Posterior vena cava (tissue), 2 donors: ENCODE measurements around the gene TRPM7. TPM values are rescaled to one million over a fixed set of nuclear protein-coding genes. Genes with fewer than 3 reads are reported as not detected.
"Not testable (repeated sequence)": the region's sequence is repeated elsewhere in the genome, so short reads cannot be mapped to it uniquely, and the experiment has no call there.

Experiments used
- DNase-seq: peaks from one replicate; pipeline ENCODE4 v3.0.0-alpha.2; 2020; ENCODE audit warnings: low spot score
- intact Hi-C, 2 donors: fragments of 100-400 bp; cut with DNase I; formaldehyde crosslinking; loops; one replicate each; pipeline versions ENCODE4 v1.14.1 to v1.14.2; 2022 to 2023
- total RNA-seq, 2 donors: library from RNA; stranded (reverse); fragmentation: NEBNext Ultra II Directional; extraction: Animal tissue kit (Norgen Biotek cat#: 25700); gene quantifications; one replicate each; pipeline ENCODE4 v1.2.1, GENCODE V29; 2021
- donor health status: DM: yes; HTN: yes; CAD: no.
- donor health status: DM: yes; HTN: yes; CAD: no.

The TRPM7 gene
- total RNA-seq, 2 donors from 2014 or later, result 37.1 to 47.8 TPM

DNA sequence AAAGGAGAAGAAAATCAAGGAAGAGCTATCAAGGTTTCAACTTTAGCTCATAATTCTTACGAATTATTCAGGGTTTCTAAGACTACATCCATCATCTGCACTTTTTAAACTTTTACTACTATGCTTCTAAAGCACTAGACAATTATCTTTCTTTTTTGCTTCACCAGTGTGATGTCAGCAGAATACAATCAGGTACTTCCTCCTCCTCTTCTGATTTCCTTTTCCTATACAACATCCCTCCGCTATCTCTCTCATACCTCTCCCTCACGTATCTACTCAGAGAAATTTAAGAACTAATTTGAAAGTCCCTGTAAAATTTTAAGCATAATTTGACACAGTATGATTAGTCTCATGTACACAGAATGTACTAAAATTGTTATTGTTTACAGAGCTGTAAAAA lies 92.8 kb downstream of the TRPM7 start:
- DNase-seq, result no peak

DNA sequence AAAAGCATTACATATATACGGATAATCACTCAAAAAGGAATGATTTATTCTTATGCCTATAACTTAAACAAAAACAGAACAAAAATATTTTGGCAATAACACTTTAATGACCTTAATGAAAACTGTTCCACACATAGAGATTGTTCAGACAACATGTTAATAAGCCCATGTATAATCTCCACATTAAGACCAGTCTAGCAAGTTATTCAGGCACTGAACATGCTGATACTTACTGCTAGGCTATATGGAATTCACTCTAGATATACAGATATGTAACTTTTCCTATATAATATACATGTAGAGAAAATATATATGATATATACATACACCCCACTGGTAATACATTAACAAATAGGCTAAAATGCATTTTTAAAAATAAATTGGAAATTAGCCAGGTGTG lies 96.3 kb downstream of the TRPM7 start:
- DNase-seq, result no peak
- intact Hi-C loops, result no loop called here

More for the DNA sequence above, 92.8 kb downstream of the TRPM7 start:
- intact Hi-C loops, result no loop called here

DNA sequence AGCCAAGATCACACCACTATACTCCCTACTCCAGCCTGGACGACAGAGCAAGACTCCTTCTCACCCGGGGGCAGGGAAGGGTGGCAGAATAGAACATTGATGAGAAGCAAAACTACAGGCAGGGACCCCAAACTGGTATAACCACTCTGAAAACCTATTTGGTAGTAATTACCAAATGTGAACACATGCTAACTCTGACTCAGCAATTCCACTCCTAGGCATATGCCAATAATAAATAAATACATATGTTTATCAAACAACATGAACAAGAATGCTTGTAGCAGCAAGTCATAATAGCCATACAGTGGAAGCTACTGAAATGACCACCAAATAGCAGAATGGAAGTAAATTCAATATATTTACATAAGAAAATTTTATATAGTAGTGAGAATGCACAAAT lies 109.1 kb downstream of the TRPM7 start:
- DNase-seq, result no peak
- intact Hi-C loops, result no loop called here

DNA sequence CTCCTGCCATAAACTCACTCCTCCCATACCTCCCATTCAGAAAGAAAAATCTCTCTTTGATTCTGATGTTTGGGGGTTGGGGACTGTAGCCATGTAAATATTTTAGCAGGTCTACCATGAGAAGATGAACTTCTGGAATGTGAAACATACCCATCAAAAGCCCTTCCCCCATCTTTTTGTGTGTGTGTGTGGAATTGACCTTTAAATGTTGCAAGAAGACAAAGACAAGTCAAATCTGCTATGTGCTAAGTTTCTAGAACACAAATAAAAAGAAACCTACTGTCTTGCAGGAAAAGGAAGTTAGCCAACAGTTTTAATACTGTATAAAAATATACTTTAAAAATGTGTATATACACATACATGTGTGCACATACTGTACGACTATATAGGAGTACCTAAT lies 110.4 kb downstream of the TRPM7 start:
- intact Hi-C loops, result no loop called here
- DNase-seq, result no peak

DNA sequence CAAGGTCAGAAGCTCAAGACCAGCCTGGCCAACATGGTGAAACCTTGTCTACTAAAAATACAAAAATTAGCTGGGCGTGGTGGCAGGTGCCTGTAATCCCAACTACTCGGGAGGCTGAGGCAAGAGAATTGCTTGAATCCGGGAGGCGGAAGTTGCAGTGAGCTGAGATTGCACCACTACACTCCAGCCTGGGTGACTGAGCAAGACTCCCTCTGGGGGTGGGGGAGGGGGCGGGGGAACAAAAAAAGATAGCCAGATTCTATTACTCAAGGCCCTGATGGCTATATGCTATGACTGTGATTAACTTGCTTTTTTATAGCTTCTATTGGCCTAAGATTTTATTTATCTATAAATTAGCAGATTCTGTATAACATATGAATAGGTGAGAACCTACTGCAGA lies 112.8 kb downstream of the TRPM7 start:
- DNase-seq, intact Hi-C loops: not testable (repeated sequence)

DNA sequence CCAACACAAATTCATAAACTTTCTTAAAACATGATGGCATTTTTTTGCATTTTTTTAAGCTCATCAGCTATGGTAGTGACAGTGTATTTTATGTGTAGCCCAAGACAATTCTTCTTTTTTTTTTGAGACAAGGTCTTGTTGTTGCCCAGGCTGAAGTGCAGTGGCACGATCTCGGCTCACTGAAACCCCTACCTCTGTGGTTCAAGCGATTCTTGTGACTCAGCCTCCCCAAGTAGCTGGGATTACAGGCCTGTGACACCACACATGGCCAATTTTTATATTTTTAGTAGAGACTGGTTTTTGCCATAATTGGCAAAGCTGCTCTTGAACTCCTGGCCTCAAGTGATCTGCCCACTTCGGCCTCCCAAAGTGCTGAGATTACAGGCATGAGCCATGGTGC lies 122.8 kb downstream of the TRPM7 start:
- intact Hi-C loops, result no loop called here
- no peak for DNase-seq

DNA sequence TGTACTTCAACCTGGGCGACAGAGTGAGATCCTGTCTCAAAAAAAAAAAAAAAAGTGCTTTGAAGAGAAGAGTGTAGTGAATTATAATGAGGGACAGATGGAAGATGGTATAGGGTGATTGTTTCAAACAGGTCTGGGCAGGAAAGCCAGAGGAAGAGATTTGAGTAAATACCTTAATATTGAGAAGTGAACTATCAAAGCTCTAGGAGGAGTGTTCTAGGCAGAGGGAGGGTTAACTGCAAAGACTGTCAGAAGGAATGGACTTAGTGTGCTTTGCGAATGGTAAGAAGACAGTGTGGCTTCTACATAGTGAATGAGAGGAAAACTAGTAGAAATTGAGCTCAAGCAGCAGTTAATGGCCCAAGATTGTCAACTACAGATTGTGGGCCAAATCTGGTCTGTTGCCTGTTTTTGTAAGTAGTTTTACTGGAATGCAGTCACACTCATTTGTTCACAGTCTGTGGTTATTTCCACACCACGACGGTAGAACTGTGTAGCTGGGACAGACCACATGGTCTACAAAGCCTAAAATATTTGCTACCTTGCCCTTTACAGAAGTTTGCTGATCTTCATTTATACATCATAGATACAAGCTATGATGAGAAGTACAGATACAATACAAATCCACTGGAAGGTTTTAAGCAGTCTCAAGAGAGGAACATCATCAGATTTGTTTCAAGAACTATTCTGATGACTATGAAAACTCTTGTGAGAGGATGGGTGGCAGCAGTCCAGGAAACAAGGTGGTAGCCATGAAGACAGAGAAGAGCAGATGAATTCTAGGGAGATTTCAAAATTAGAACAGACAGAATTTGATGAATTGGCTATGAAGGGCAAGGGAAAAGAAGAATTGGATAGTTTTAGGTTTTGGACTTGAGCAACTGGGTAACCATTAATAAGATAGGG lies 123.6 kb downstream of the TRPM7 start:
- intact Hi-C loops, result no loop called here
- DNase-seq, result no peak

DNA sequence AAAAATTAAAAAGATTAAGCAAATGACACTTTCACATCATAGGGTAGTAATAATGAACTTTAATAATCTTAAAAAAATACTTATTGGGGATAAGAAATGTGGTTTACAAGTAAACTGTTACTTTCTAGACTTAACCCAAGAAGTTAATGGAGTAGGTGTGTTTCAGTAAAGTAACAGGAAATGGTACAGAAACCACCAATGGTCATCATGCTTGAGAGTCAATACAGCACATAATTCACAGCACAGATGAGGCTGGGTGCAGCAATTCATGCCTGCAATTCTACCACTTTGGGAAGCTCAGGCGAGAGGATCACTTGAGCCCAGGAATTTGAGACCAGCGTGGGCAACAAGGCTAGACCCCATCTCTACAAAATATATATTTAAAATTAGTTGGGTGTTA lies 128.6 kb downstream of the TRPM7 start:
- DNase-seq, result no peak
- intact Hi-C loops, result no loop called here

DNA sequence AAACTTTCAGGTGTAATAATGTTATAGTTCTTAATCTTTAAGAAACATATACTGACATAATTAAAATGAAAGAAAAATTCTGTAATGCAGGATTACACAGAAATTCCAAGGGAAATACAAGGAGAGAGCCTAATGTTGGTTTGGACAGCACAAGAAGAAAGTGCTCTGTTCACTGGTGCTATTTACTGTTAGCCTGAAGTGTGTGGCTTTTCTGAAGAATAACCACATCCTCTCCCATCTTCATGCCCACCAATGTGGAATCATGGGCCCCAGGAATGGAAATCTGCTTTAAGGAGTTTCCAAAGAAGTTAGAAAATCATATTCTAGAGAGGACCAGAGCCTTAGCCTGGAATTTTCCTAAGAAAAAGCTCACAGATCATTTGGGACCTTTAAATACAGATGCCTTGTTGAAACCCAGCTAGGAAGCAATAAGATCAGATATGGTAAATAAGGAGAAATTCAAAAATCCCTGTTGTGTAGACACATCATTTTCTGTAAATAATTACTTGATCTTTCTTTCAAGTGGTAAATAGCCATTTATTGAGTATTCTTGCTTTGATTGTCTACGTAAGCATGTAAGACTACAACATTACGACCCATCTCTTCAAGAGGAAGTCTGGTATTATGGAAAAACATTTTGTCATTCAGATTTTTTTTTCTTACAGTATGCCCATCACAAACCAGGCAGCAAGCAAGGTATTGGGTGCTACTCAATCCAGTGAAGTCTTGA lies 129.8 kb downstream of the TRPM7 start:
- intact Hi-C loops, result no loop called here
- no peak for DNase-seq

DNA sequence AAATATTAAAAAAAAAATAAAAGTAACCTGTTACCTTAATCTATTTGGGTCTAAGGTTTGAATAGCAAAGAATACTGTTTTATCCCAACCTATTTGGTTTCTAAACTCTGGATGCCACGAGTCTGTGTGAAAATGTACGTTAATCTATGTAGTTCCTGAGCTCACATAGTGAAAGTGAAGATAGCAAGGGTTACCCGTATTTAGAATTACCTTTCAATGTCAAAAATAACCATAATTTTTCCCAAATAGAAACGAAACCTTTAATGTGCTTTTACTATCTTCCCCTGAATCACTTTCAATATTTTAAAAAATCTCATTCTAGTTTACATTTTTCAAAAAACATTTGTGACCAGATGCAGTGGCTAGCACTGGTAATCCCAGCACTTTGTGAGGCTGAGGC lies 134.4 kb downstream of the TRPM7 start:
- no peak for DNase-seq
- intact Hi-C loops, result no loop called here

DNA sequence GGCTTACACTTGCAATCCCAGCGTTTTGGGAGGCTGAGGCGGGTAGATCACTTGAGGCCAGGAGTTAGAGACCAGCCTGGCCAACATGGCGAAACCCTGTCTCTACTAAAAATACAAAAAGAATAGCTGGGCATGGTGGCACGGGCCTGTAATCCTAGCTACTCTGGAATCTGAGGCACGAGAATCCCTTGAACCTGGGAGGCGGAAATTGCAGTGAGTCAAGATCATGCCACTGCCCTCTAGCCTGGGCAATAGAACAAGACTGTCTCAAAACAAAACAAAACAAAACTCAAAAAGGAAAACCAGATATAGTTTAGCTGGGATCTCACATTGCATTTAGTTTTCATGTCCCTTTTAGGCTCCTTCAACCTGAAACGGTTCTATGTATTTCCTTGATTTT lies 137.3 kb downstream of the TRPM7 start:
- intact Hi-C loops, result no loop called here
- no peak for DNase-seq

DNA sequence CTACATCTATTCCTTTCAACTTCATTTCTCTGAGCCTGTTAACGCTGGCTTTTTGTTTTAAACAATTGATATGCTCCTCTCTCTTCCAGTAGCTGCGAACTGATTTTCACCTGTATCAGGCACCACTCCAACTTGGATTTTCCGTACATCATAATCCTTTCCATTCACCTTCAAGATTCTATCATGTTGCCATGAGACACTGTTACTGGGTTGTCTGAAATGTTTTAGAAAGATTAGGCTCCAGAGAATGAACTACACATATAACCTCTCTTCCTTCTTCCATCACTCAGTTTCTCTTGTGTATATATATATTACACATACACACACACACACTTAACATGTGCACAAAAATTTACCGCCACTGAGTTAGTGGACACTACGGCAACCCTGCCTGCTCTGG lies 140.0 kb downstream of the TRPM7 start, which contains the start of gene USP50:
Gene USP50, minus strand, starts transcription at position 101 of the 400 bp plus-strand sequence. CDS start 141 bp downstream, outside the sequence.
- intact Hi-C loops, result no loop called here
- DNase-seq, result no peak

DNA sequence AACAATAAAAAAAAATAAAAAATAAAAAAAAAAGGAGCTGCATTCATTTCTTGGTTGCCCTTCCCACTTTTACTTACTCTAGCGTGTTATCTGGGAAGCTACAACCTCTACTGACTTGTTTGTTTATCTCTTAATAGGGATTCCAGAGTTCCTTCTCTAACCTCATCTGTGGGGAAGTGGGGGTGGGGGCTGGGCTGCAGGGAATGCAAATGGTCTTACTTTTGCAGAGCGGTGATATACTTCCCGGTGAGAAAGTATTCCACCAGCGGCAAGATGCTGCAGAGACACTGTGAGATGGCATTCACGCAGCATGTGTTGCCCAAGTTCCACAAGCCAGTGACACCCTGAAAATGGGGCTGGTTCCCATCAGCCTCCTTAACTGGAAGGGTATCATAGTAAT lies 142.2 kb downstream of the TRPM7 start:
- no peak for DNase-seq
- intact Hi-C loops, result no loop called here

DNA sequence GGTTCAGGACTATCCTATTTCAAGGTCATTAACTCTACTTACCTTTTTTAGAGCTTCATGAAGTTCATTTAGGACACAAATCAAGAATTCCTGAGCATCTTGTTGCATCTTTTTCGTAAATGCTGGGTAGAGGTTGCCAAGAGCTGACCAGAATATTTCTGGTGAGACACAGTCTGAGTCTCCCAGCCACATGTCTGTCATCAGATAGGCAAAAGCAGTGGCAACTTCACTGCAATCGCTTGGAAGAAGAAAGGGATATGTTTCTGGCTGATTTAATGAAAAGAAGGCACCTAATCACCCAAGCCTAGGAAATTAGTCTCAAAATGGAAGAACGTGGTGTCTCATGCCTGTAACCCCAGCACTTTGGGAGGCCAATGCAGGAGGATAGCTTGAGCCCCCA lies 143.0 kb downstream of the TRPM7 start:
- intact Hi-C loops, result no loop called here
- no peak for DNase-seq

DNA sequence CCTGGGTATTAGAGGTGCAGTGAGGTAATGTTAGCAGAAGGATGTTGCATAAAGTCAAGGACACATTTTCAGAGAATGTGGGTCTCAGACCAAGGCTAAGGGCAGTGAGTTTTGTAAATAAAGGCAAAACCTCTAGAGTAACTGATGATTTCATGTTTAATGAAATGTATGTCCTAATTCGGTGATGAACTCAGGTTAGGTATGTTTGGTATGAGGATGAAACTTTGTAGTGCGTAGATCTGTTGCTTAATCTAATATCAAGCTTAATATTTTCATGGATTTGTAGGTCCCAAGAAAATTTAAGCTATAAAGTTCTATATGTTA lies 143.7 kb downstream of the TRPM7 start:
- DNase-seq, result no peak
- intact Hi-C loops, result no loop called here

DNA sequence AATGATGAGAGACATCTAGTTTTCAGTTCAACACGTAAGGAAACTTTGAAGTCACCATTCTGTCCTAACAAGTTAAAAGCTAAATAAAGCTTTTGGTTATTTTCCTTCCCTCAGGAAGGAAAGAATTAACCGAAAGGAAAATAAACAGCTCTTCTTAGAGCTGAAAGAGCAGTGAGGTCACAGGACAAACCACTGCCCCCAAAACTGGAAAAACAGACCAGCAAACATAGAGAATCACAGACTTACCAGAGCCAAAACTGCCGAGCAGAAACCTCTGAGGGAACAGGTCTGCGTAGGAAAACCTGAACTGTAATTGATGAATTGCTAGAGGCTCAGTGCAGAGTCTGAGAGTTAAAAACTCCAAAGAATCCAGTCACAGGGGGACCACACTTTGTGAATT lies 154.8 kb downstream of the TRPM7 start:
- intact Hi-C loops, result no loop called here

DNA sequence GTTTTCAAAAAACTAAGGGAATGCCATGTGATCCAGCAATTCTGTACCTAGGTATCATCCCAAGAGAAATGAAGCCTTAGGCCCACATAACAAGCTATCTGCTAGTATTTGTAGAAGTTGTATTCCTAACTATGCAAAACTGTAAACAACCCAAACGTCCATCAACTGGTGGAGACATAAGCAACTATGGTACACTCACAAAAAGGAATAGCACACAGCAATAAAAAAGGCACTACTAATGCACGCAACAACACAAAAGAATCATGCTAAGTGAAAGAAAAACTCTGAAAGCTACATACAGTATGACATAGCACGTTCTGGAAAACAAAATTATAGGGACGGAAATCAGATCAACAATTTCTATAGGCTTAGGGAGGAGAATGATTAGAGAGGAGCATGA lies 155.4 kb downstream of the TRPM7 start:
- intact Hi-C loops, result no loop called here
- no peak for DNase-seq

More for the DNA sequence above, 154.8 kb downstream of the TRPM7 start:
- DNase-seq, result no peak

DNA sequence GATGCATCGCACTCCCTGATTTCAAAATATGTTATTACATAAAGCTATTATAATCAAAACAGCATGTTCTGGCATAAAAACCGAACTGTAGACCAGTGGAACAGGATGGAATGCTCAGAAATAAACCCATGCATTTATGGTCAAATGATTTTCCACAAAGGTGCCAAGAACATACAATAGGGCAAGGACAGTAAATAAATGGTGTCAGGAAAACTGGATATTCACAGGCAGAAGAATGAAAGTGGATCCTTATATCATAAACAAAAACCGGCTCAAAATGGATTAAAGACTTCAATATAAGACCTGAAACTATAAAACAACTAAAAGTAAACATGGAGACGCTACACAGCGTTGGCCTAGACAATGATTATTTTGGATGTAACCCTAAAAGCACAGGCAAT lies 162.7 kb downstream of the TRPM7 start:
- intact Hi-C loops, result no loop called here
- no peak for DNase-seq

DNA sequence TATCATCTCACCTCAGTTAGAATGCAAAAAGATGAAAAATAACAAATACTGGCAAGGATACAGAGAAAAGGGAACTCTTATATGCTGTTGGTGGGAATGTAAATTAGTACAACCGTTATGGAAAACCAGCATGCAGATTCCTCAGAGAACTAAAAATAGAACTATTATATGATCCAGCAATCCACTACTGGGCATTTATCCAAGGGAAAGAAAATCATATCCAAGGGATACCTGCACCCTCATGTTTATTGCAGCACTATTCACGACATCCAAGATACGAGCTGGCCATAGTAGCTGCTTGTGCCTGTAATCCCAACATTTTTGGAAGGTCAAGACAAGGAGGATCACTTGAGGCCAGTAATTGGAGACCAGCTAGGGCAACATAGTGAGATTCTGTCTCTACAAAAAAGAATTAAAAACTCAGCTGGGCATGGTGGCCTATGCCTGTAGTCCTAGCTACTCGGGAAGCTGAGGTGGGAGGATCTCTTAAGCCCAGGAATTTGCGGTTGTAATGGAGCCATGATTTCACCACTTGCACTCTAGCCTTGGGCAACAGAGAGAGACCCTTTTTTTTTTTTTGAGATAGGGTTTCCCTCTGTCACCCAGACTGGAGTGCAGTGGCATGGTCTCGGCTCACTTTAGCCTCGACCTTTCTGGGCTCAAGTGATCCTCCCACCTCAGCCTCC lies 166.7 kb downstream of the TRPM7 start:
- no peak for DNase-seq
- intact Hi-C loops, result no loop called here

DNA sequence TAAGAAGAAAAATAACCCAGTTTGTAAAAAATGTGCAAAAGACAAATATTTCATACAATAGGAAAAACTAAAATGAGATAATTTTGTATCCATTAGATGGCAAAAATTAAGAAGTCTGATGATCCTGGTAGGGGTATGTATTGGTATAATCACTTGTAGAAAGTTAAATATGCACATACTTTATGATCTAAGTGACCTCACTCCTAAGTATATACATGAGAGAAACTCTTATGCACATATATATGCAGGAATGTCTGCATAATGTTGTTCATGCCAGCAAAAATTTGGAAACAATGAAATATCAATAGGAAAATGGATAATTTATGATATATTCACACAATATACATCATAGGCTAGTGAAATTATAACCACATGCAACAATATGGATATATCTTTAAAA lies 173.6 kb downstream of the TRPM7 start:
- DNase-seq, result no peak
- intact Hi-C loops, result no loop called here
